C4-2B (cell line): ENCODE results near the gene TKTL2.

ENCODE experiments used
- CTCF ChIP-seq: fragments of 450-650 bp; conservative IDR thresholded peaks from 2 replicates; pipeline ENCODE4 v1.5.1; 2017; ENCODE audit warnings: mild to moderate bottlenecking
- ZFX ChIP-seq: fragments of 450-650 bp; IDR thresholded peaks from 2 replicates; pipeline ENCODE4 v1.6.1; 2017

GRCh38 chr4:163484906-163485305 is 11.4 kb upstream of the TKTL2 start:
- TF ChIP-seq CTCF: peak; percentile 54
- TF ChIP-seq ZFX: no peak
